Panc1 (cell line): ENCODE data around the gene TMEM117.

Experiments used
- CTCF ChIP-seq: fragments of 450-650 bp; IDR thresholded peaks from 2 replicates; pipeline ENCODE4 v1.5.1; 2017; ENCODE audit warnings: mild to moderate bottlenecking
- POLR2AphosphoS5 ChIP-seq: IDR thresholded peaks from 2 replicates; pipeline ENCODE4 v1.6.1; 2012; ENCODE audit warnings: mild to moderate bottlenecking, low read depth, low read length, moderate library complexity
- TCF7L2 ChIP-seq: IDR thresholded peaks from 2 replicates; pipeline ENCODE4 v1.6.1; 2011; ENCODE audit warnings: mild to moderate bottlenecking, low read depth, low read length, inconsistent platforms

- no peak for TF ChIP-seq CTCF
- TF ChIP-seq TCF7L2: no peak
- TF ChIP-seq POLR2AphosphoS5: no peak
Measured at GRCh38 chr12:43842259-43842658, 6.4 kb downstream of the TMEM117 start.
